ENCODE measurements around the gene NSG2. TPM values are rescaled to one million over a fixed set of nuclear protein-coding genes. Genes with fewer than 3 reads are reported as not detected.

The NSG2 gene
- total RNA-seq, 1 experiment from 2014 or later, result not detected

DNA sequence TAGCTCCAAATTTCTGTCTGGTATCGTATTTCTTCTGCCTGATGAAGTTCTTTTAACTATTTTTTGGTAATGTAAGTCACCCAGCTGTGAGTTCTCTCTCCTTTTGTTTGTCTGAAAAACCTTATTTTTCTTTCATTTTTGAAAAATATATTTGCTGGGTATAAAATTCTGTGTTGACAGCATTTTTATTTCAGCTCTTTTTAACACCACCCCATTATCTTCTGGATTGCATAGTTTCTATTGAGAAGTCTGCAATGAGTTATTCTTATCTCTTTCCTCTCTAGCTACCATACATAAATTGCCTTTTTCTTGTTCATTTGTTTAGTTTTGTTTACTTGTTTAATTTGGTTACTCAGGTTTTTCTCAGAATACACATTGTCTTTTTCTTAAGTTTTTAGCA, 109.1 kb downstream of the NSG2 start:
- BruUV-seq (replicated peaks), result no TSS peak
- TF ChIP-seq, protein P1, sequence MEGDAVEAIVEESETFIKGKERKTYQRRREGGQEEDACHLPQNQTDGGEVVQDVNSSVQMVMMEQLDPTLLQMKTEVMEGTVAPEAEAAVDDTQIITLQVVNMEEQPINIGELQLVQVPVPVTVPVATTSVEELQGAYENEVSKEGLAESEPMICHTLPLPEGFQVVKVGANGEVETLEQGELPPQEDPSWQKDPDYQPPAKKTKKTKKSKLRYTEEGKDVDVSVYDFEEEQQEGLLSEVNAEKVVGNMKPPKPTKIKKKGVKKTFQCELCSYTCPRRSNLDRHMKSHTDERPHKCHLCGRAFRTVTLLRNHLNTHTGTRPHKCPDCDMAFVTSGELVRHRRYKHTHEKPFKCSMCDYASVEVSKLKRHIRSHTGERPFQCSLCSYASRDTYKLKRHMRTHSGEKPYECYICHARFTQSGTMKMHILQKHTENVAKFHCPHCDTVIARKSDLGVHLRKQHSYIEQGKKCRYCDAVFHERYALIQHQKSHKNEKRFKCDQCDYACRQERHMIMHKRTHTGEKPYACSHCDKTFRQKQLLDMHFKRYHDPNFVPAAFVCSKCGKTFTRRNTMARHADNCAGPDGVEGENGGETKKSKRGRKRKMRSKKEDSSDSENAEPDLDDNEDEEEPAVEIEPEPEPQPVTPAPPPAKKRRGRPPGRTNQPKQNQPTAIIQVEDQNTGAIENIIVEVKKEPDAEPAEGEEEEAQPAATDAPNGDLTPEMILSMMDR (IDR thresholded peaks at IDR 0.05; ENCODE audit: insufficient read depth in 1 of 2, low read depth in 1 of 2, low read length in 1 of 2, severe bottlenecking in 1 of 2, unreplicated experiment in 1 of 2), result no peak
- ChIA-PET POLR2A (no interaction called here), CTCF (no interaction called here)
- H3K4me1 ChIP-seq, result no peaks in the 10 kb centered on the region
- no peaks in the 10 kb centered on the region for H3K27me3 ChIP-seq (replicated peaks; ENCODE audit: control insufficient read depth, insufficient read depth, low read length)
- intact Hi-C loops (cut with micrococcal nuclease; ENCODE audit: unreplicated experiment), result no loop called here
- DNase-seq, result no peak
- no peaks in the 10 kb centered on the region for H3K36me3 ChIP-seq (ENCODE audit: control insufficient read depth, insufficient read depth, low read length)
- no peak overlapping the region for H3K4me3 ChIP-seq (ENCODE audit: low read depth, low read length)
- Mint-ChIP-seq H3K36me3 (ENCODE audit: insufficient read depth, unreplicated experiment) (no peaks in the 10 kb centered on the region), H3K27ac (ENCODE audit: unreplicated experiment) (no peak overlapping the region), H3K4me3 (ENCODE audit: unreplicated experiment) (no peak overlapping the region), H3K4me1 (ENCODE audit: low read depth, unreplicated experiment) (no peaks in the 10 kb centered on the region), H3K27me3 (ENCODE audit: insufficient read depth, unreplicated experiment) (peaks cover 23% of the 10 kb centered on the region), H3K9me3 (ENCODE audit: unreplicated experiment) (peaks cover 15% of the 10 kb centered on the region)
- no peaks in the 10 kb centered on the region for H3K9me3 ChIP-seq

DNA sequence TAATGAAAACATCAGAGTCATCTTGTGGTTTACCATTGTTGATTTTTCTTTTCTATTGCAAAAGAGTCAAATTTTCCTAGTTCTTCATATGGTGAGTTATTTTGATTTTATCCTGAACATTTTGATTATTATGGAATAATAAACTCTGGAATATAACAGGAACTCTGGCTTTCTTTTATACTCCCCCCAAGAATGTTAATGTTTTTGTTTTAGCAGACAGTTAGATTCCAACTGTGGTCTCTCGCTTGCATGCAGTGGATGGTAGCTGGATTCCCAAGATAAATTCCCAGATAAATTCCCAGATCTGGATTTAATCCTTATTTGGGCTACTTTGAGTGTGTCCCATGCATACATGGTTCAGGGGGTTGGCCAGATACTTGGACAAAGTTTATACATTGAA, 109.8 kb downstream of the NSG2 start:
- BruUV-seq (replicated peaks), result no TSS peak
- no peaks in the 10 kb centered on the region for H3K4me1 ChIP-seq
- TF ChIP-seq, protein P1 (IDR thresholded peaks at IDR 0.05; ENCODE audit: insufficient read depth in 1 of 2, low read depth in 1 of 2, low read length in 1 of 2, severe bottlenecking in 1 of 2, unreplicated experiment in 1 of 2), result no peak
- Mint-ChIP-seq H3K27ac (ENCODE audit: unreplicated experiment) (no peak overlapping the region), H3K36me3 (ENCODE audit: insufficient read depth, unreplicated experiment) (no peaks in the 10 kb centered on the region), H3K4me1 (ENCODE audit: low read depth, unreplicated experiment) (no peaks in the 10 kb centered on the region), H3K27me3 (ENCODE audit: insufficient read depth, unreplicated experiment) (peaks cover 23% of the 10 kb centered on the region), H3K9me3 (ENCODE audit: unreplicated experiment) (peaks cover 15% of the 10 kb centered on the region), H3K4me3 (ENCODE audit: unreplicated experiment) (no peak overlapping the region)
- POLR2A ChIA-PET, result no interaction called here
- no peak overlapping the region for H3K4me3 ChIP-seq (ENCODE audit: low read depth, low read length)
- CTCF ChIA-PET, result no interaction called here
- intact Hi-C loops (cut with micrococcal nuclease; ENCODE audit: unreplicated experiment), result no loop called here
- no peaks in the 10 kb centered on the region for H3K36me3 ChIP-seq (ENCODE audit: control insufficient read depth, insufficient read depth, low read length)
- no peak for DNase-seq
- H3K9me3 ChIP-seq, result no peaks in the 10 kb centered on the region
- H3K27me3 ChIP-seq (replicated peaks; ENCODE audit: control insufficient read depth, insufficient read depth, low read length), result no peaks in the 10 kb centered on the region

DNA sequence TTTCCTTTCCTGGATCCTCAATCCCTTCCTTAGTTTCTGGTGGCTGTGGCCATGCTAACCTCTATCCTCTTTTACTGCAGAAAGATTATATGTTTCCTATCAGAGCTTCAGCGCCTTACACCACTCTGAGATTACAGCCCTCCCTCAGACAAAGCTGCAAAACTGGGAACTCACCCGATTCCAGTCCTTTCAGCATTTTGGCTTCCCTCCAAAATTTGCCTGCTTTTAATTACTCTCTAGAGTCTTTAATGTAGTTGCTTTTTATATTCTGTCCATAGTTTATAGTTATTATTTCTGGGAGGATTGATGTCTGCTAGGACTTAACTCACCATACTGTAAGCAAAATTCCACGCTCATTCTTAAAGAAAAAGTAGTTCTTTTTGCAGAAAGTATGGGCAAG, 110.2 kb downstream of the NSG2 start:
- Histone ChIP-seq H3K36me3 (ENCODE audit: control insufficient read depth, insufficient read depth, low read length) (no peaks in the 10 kb centered on the region), H3K9me3 (no peaks in the 10 kb centered on the region), H3K4me1 (no peaks in the 10 kb centered on the region), H3K4me3 (ENCODE audit: low read depth, low read length) (no peak overlapping the region), H3K27me3 (replicated peaks; ENCODE audit: control insufficient read depth, insufficient read depth, low read length) (no peaks in the 10 kb centered on the region)
- DNase-seq, result no peak
- no TSS peak for BruUV-seq (replicated peaks)
- no peaks in the 10 kb centered on the region for H3K36me3 Mint-ChIP-seq (ENCODE audit: insufficient read depth, unreplicated experiment)
- no peak overlapping the region for H3K27ac Mint-ChIP-seq (ENCODE audit: unreplicated experiment)
- ChIA-PET POLR2A (no interaction called here), CTCF (no interaction called here)
- intact Hi-C loops (cut with micrococcal nuclease; ENCODE audit: unreplicated experiment), result no loop called here
- no peaks in the 10 kb centered on the region for H3K4me1 Mint-ChIP-seq (ENCODE audit: low read depth, unreplicated experiment)
- TF ChIP-seq, protein P1 (IDR thresholded peaks at IDR 0.05; ENCODE audit: insufficient read depth in 1 of 2, low read depth in 1 of 2, low read length in 1 of 2, severe bottlenecking in 1 of 2, unreplicated experiment in 1 of 2), result no peak
- peaks cover 15% of the 10 kb centered on the region for H3K9me3 Mint-ChIP-seq (ENCODE audit: unreplicated experiment)
- no peak overlapping the region for H3K4me3 Mint-ChIP-seq (ENCODE audit: unreplicated experiment)
- H3K27me3 Mint-ChIP-seq (ENCODE audit: insufficient read depth, unreplicated experiment), result peaks cover 23% of the 10 kb centered on the region

Measured in Caco-2 (cell line).